Measurements from ENCODE around the gene FBF1.

DNA sequence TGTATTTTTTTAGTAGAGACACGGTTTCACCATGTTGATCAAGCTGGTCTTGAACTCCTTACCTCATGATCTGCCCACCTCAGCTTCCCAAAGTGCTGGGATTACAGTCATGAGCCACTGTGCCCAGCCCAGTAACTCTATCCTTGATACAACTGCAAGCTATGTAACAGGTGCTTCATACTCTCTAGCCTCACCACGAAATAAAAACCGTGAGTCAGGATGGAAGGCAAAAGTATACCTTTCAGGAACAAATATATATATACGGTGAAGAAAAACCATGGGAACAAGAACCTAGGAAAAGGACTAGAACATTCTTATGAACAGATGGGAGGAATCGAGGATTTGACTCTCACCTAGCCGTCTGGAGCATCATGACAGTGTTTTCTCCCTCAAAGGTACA lies 9.6 kb upstream of the FBF1 start:
- no peak for TF ChIP-seq MZF1 (tag by site-specific recombination; IDR thresholded peaks at IDR 0.05; ENCODE audit: borderline replicate concordance)
- no peak for TF ChIP-seq CTCF (tag by site-specific recombination; IDR thresholded peaks at IDR 0.05)
- TF ChIP-seq YY2 (tag by site-specific recombination; IDR thresholded peaks at IDR 0.05) = no peak
- TF ChIP-seq ZBTB20 (tag by site-specific recombination; IDR thresholded peaks at IDR 0.05) = no peak
- no peak for TF ChIP-seq ZNF549 (tag by site-specific recombination; IDR thresholded peaks at IDR 0.05)
- TF ChIP-seq BCL6B (tag by site-specific recombination; IDR thresholded peaks at IDR 0.05) = no peak
- TF ChIP-seq FEZF1 (tag by site-specific recombination; IDR thresholded peaks at IDR 0.05) = no peak
- no peak for TF ChIP-seq ZNF423 (tag by site-specific recombination; IDR thresholded peaks at IDR 0.05)
- TF ChIP-seq KLF16 (tag by site-specific recombination; IDR thresholded peaks at IDR 0.05) = no peak
- TF ChIP-seq YY1 (tag by site-specific recombination; IDR thresholded peaks at IDR 0.05) = no peak
- no peak for TF ChIP-seq ZNF311 (tag by site-specific recombination; IDR thresholded peaks at IDR 0.05; ENCODE audit: borderline replicate concordance)

Data from HEK293 (cell line).